Progenitor cell of endocrine pancreas (in vitro differentiated cells): ENCODE data around the gene TIGAR. TPM values are rescaled to one million over a fixed set of nuclear protein-coding genes. Genes with fewer than 3 reads are reported as not detected.

Source experiments
- DNase-seq: peaks from one replicate; pipeline ENCODE4 v3.0.0; 2021; ENCODE audit warnings: low spot score; ENCODE audit not compliant: unreplicated experiment
- H3K27ac Mint-ChIP-seq: 2 replicates; pipeline ENCODE4 v1.8.0; 2021; ENCODE audit warnings: mild to moderate bottlenecking, moderate library complexity, mixed read lengths
- H3K27me3 Mint-ChIP-seq: 2 replicates; pipeline ENCODE4 v1.8.0; 2021; ENCODE audit warnings: mixed read lengths
- H3K36me3 Mint-ChIP-seq: 2 replicates; pipeline ENCODE4 v1.8.0; 2022; ENCODE audit warnings: mixed read lengths; ENCODE audit not compliant: insufficient read depth
- H3K4me1 Mint-ChIP-seq: 2 replicates; pipeline ENCODE4 v1.8.0; 2021; ENCODE audit warnings: low read depth, mixed read lengths
- H3K4me3 Mint-ChIP-seq: 2 replicates; pipeline ENCODE4 v1.8.0; 2021; ENCODE audit warnings: low read depth, mild to moderate bottlenecking, moderate library complexity, mixed read lengths
- H3K9me3 Mint-ChIP-seq: 2 replicates; pipeline ENCODE4 v1.8.0; 2021; ENCODE audit warnings: low read depth, mixed read lengths
- total RNA-seq: library from RNA; stranded (reverse); gene quantifications from 2 replicates; pipeline ENCODE4 v1.2.1, GENCODE V29; 2021
- TF ChIP-seq, protein P1 (sequence below): fragments of 200-600 bp; sonication (generic); IDR thresholded peaks from one replicate; pipeline ENCODE4 v1.5.0; 2021; ENCODE audit warnings: antibody characterized with exemption, mild to moderate bottlenecking; ENCODE audit not compliant: unreplicated experiment

The TIGAR gene
- total RNA-seq, 1 donor from 2014 or later: 21.6 TPM

DNA sequence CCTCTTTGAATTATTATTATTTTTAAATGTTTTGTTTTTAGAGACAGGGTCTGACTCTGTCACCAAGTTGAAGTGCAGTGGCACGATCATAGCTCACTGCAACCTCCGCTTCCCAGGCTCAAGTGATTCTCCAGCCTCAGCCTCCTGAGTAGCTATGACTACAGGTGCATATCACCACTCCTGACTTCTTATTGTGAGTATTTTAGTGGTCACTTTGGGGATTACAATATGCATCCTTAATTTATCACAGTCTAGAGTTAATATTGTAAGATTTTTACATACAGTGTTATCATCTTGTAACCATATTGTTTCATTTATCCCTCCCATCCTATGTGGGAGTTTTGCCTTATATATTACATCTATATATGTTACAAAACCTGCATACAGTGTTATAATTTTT lies 45.1 kb downstream of the TIGAR start:
- Mint-ChIP-seq H3K27me3 (peaks cover 49% of the 10 kb centered on the region), H3K27ac (no peak overlapping the region), H3K4me3 (no peak overlapping the region), H3K36me3 (no peaks in the 10 kb centered on the region), H3K4me1 (peaks cover 2% of the 10 kb centered on the region), H3K9me3 (no peaks in the 10 kb centered on the region)
- no peak for DNase-seq
- TF ChIP-seq, protein P1, sequence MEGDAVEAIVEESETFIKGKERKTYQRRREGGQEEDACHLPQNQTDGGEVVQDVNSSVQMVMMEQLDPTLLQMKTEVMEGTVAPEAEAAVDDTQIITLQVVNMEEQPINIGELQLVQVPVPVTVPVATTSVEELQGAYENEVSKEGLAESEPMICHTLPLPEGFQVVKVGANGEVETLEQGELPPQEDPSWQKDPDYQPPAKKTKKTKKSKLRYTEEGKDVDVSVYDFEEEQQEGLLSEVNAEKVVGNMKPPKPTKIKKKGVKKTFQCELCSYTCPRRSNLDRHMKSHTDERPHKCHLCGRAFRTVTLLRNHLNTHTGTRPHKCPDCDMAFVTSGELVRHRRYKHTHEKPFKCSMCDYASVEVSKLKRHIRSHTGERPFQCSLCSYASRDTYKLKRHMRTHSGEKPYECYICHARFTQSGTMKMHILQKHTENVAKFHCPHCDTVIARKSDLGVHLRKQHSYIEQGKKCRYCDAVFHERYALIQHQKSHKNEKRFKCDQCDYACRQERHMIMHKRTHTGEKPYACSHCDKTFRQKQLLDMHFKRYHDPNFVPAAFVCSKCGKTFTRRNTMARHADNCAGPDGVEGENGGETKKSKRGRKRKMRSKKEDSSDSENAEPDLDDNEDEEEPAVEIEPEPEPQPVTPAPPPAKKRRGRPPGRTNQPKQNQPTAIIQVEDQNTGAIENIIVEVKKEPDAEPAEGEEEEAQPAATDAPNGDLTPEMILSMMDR: no peak

DNA sequence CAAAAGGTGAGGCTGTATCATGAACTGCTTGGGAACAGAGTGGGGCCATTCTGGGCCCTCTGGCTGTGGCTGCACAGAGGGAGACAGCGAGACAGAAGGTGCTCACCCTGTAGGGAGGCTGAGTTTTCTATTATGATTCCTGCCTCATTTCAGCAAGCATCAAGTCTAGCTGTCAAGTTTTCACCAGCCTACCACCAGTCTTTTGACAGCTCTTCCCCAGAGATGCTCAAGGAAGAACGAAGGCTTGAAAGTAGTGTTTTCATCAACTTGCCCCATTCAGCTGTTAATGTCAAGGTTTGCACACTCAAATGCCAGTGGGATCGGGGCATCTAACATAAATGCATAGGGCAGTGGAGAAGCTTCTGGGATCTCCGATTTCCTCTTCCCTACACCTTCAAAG lies 48.5 kb downstream of the TIGAR start:
- peaks cover 46% of the 10 kb centered on the region for H3K27me3 Mint-ChIP-seq
- no peak for DNase-seq
- no peak overlapping the region for H3K27ac Mint-ChIP-seq
- H3K36me3 Mint-ChIP-seq: no peaks in the 10 kb centered on the region
- no peak overlapping the region for H3K4me3 Mint-ChIP-seq
- TF ChIP-seq, protein P1: no peak
- H3K9me3 Mint-ChIP-seq: no peaks in the 10 kb centered on the region
- no peaks in the 10 kb centered on the region for H3K4me1 Mint-ChIP-seq

DNA sequence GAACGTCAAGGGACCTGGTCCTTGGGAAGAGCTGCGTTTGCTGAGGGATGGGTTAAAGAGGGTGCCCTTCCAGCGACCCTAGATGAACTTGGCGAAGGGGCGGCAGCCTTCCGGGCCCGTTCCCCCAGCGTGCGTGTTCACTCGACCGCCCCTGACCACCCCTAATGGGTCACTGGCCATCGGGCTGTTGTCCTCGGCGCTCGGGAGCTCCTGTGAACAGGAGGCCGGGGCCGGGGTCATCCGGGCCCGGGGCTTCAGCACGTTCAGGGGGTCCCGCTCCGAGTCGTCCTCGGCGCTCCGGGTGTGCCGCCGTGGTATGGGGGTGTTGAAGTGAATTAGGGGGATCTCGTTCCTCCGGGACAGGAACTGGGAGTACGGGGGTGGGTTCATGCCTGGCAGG lies 49.3 kb downstream of the TIGAR start:
- no peak overlapping the region for H3K4me3 Mint-ChIP-seq
- H3K4me1 Mint-ChIP-seq: no peaks in the 10 kb centered on the region
- H3K27me3 Mint-ChIP-seq: peaks cover 45% of the 10 kb centered on the region
- H3K27ac Mint-ChIP-seq: no peak overlapping the region
- no peaks in the 10 kb centered on the region for H3K36me3 Mint-ChIP-seq
- no peak for DNase-seq
- TF ChIP-seq, protein P1: no peak
- no peaks in the 10 kb centered on the region for H3K9me3 Mint-ChIP-seq

DNA sequence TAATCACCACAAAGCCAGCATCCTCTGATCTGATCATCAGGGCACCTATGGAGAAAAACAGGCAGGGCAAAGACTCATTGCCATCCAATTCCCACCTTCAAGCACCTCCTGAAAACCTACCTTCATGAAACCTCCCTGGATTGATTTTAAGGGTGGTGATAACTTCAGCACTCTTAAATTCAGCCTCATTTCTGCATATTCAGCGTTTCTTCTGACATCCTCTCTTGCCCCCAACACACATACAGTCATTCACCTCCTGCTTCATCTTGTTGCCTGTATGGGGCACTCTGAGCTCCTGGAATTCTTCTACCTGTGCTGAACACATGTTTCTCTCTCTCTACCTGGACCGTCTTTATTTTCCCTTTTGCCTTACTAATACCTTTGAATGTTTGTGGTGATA lies 51.6 kb downstream of the TIGAR start:
- Mint-ChIP-seq H3K4me1 (no peaks in the 10 kb centered on the region), H3K36me3 (no peaks in the 10 kb centered on the region), H3K27me3 (peaks cover 25% of the 10 kb centered on the region), H3K9me3 (no peaks in the 10 kb centered on the region), H3K27ac (no peak overlapping the region), H3K4me3 (no peak overlapping the region)
- TF ChIP-seq, protein P1: no peak
- no peak for DNase-seq

DNA sequence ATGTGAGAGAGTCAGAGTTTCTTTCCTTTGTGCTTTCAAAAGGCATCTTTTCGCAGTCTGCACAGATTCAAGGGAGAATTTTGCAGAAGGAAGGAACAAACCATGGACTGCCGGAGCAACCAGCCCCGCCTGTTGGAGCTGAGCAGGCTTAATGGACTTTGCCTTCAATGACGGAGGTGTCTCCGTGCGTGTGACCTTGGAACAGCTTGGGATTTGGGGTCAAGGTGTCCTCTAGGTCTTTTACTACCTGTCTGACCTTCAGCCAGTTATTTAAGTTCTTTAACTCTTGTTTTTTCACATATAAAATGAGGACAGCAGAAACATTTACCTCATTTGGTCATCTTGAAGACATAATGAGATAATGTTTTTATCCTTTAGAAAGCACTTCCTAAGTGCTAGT lies 54.4 kb downstream of the TIGAR start:
- H3K4me1 Mint-ChIP-seq: peaks cover 7% of the 10 kb centered on the region
- no peaks in the 10 kb centered on the region for H3K36me3 Mint-ChIP-seq
- no peak overlapping the region for H3K27ac Mint-ChIP-seq
- H3K9me3 Mint-ChIP-seq: no peaks in the 10 kb centered on the region
- H3K4me3 Mint-ChIP-seq: no peak overlapping the region
- TF ChIP-seq, protein P1: no peak
- DNase-seq: no peak
- peaks cover 19% of the 10 kb centered on the region for H3K27me3 Mint-ChIP-seq
